HepG2 (cell line): ENCODE results near the gene PSD. TPM values are rescaled to one million over a fixed set of nuclear protein-coding genes. Genes with fewer than 3 reads are reported as not detected.

Experiments
- ATAC-seq: fragments of 200-7000 bp; cut with Tn5 transposase; 3 replicates; pipeline ENCODE4 v1.9.1; 2020; ENCODE audit warnings: mild to moderate bottlenecking, moderate library complexity
- BruUV-seq: library from RNA; stranded (reverse); fragments of 400-500 nt; replicated peaks from 2 replicates; lab custom pipeline; 2021; lab: Mats Ljungman, UMichigan
- CTCF ChIA-PET: fragments of 300-600 bp; formaldehyde crosslinking; extraction: SDS; loops from one replicate; lab custom pipeline; 2021; ENCODE audit warnings: low total read pairs, inconsistent platforms, low intra/inter-chr PET ratio; lab: Yijun Ruan, JAX
- POLR2A ChIA-PET: fragments of 350-600 bp; sonication (Branson Sonifier 250); formaldehyde crosslinking; loops from one replicate; lab custom pipeline; 2020; ENCODE audit warnings: antibody characterized with exemption, inconsistent platforms; lab: Yijun Ruan, JAX
- DNase-seq: peaks from one replicate; pipeline ENCODE4 v3.0.0-alpha.2; 2015; ENCODE audit warnings: low spot score
- FAIRE-seq: peaks from 3 replicates; lab custom pipeline; 2011; peaks lifted over from hg19 to GRCh38; lab: Jason Lieb, UNC
- H2AFZ ChIP-seq: one replicate; pipeline ENCODE4 v1.6.1; 2011; ENCODE audit warnings: low read length, inconsistent platforms
- H3K27ac ChIP-seq: fragments of 300-600 bp; 3 replicates; pipeline ENCODE4 v1.8.0; 2011; ENCODE audit warnings: mixed run types, mild to moderate bottlenecking, mixed read lengths, low read length, inconsistent platforms; ENCODE audit not compliant: insufficient read depth; ENCODE audit errors: extremely low read length
- H3K27me3 ChIP-seq, 2 experiments: fragments of 200-600 bp in 1 of 2; 2 replicates in 1 of 2; 3 replicates in 1 of 2; pipeline versions ENCODE4 v1.6.0 to v1.8.0; 2011; ENCODE audit warnings: low read length in 2 of 2, mild to moderate bottlenecking in 2 of 2, moderate library complexity in 2 of 2, inconsistent platforms in 1 of 2; ENCODE audit not compliant: insufficient read depth in 2 of 2, control insufficient read depth in 1 of 2
- H3K36me3 ChIP-seq, 2 experiments: fragments of 200-600 bp in 1 of 2; replicated peaks in 1 of 2; 2 replicates in 1 of 2; 3 replicates in 1 of 2; pipeline versions ENCODE4 v1.5.1 to v1.8.0; 2011; ENCODE audit warnings: low read length in 2 of 2, inconsistent platforms in 1 of 2; ENCODE audit not compliant: insufficient read depth in 2 of 2, control insufficient read depth in 1 of 2
- H3K4me1 ChIP-seq: 2 replicates; pipeline ENCODE4 v1.5.1; 2012; ENCODE audit warnings: low read length, inconsistent platforms; ENCODE audit not compliant: insufficient read depth
- H3K4me2 ChIP-seq: 2 replicates; pipeline ENCODE4 v1.6.0; 2011; ENCODE audit warnings: low read depth, low read length, inconsistent platforms
- H3K4me3 ChIP-seq, 3 experiments: fragments of 200-600 bp in 1 of 3; sonication (generic), shearing (Covaris generic) in 1 of 3; replicated peaks in 1 of 3; 2 replicates each; pipeline ENCODE4 v1.5.1; 2011 to 2016; ENCODE audit warnings: low read length in 3 of 3, inconsistent platforms in 2 of 3, low read depth in 2 of 3, mild to moderate bottlenecking in 2 of 3, control low read depth in 1 of 3, mixed read lengths in 1 of 3; ENCODE audit not compliant: insufficient read depth in 1 of 3
- H3K79me2 ChIP-seq: one replicate; pipeline ENCODE4 v1.6.1; 2011; ENCODE audit warnings: low read length, inconsistent platforms; ENCODE audit not compliant: insufficient read depth
- H3K9ac ChIP-seq: 2 replicates; pipeline ENCODE4 v1.6.0; 2011; ENCODE audit warnings: mild to moderate bottlenecking, low read depth, low read length, inconsistent platforms; ENCODE audit not compliant: insufficient read depth
- H3K9me3 ChIP-seq: 2 replicates; pipeline ENCODE4 v1.5.1; 2012; ENCODE audit warnings: mild to moderate bottlenecking, low read length
- H4K20me1 ChIP-seq: 2 replicates; pipeline ENCODE4 v1.6.0; 2011; ENCODE audit warnings: inconsistent platforms, mild to moderate bottlenecking, low read length, moderate library complexity; ENCODE audit not compliant: insufficient read depth
- AGO2 ChIP-seq: fragments of 200-400 bp; formaldehyde crosslinking; optimal IDR thresholded peaks from 2 replicates; pipeline ENCODE3; 2017; ENCODE audit warnings: mild to moderate bottlenecking, low read depth, low read length, moderate library complexity
- ETV5 ChIP-seq: IDR thresholded peaks from 2 replicates; pipeline ENCODE4 v1.6.1; 2018; ENCODE audit warnings: missing biosample characterization, missing genetic modification reagents, inconsistent platforms, borderline replicate concordance
- KDM2A ChIP-seq: sonication (generic); formaldehyde crosslinking; IDR thresholded peaks from 2 replicates; pipeline ENCODE4 v1.4.0; 2020; ENCODE audit warnings: low read depth, missing genetic modification reagents, borderline replicate concordance
- MBD4 ChIP-seq: IDR thresholded peaks from 2 replicates; pipeline ENCODE4 v1.6.1; 2012; ENCODE audit warnings: low read length, inconsistent platforms, borderline replicate concordance
- SKIL ChIP-seq: sonication (generic); formaldehyde crosslinking; IDR thresholded peaks from 2 replicates; pipeline ENCODE4 v1.8.0; 2022; ENCODE audit warnings: missing genetic modification reagents, mild to moderate bottlenecking, moderate library complexity, borderline replicate concordance
- TMF1 ChIP-seq: sonication (generic); formaldehyde crosslinking; IDR thresholded peaks from 2 replicates; pipeline ENCODE4 v1.8.1; 2022; ENCODE audit warnings: low read depth, missing genetic modification reagents
- ZBTB46 ChIP-seq: sonication (generic); formaldehyde crosslinking; IDR thresholded peaks from 2 replicates; pipeline ENCODE4 v1.4.0; 2020; ENCODE audit warnings: mild to moderate bottlenecking, missing genetic modification reagents, borderline replicate concordance
- ZNF333 ChIP-seq: sonication (generic); formaldehyde crosslinking; IDR thresholded peaks from 2 replicates; pipeline ENCODE4 v1.4.0; 2020; ENCODE audit warnings: mild to moderate bottlenecking, missing genetic modification reagents, borderline replicate concordance
- ZZZ3 ChIP-seq: sonication (generic); formaldehyde crosslinking; IDR thresholded peaks from 2 replicates; pipeline ENCODE4 v1.4.0; 2020; ENCODE audit warnings: missing genetic modification reagents, mild to moderate bottlenecking, borderline replicate concordance
- WGBS: methylation state at CpG from one replicate; pipeline ENCODE4 v1.1.6; 2017; ENCODE audit warnings: low lambda C conversion rate; 5-methylcytosine and 5-hydroxymethylcytosine counted together
- in situ Hi-C: cut with HindIII; loops from 2 replicates; pipeline ENCODE4 v1.10.0; 2017; ENCODE audit warnings: low pct_unique_long_range_greater_than_20kb; ENCODE audit not compliant: extremely low pct_ligation_motif_present
- intact Hi-C: fragments of 100-400 bp; cut with micrococcal nuclease; formaldehyde crosslinking; loops from one replicate; pipeline ENCODE4 v1.10.0; 2022; ENCODE audit not compliant: unreplicated experiment
- polyA plus RNA-seq, 8 experiments: library from polyadenylated mRNA; depleted of rRNA in 3 of 8; stranded (reverse) in 7 of 8; unstranded in 1 of 8; fragments of >200 nt; fragmentation: Illumina TruSeq in 4 of 8; extraction: Trizol in 4 of 8; gene quantifications; 2 replicates each; pipeline versions ENCODE4 v1.2.1 to v1.2.3, GENCODE V29; 2011 to 2016; ENCODE audit warnings: low read depth in 4 of 8, missing spikeins in 1 of 8, mixed read lengths in 1 of 8; ENCODE audit not compliant: insufficient read depth in 1 of 8
- total RNA-seq, 5 experiments: library from RNA; depleted of rRNA; stranded (reverse); fragments of >200 nt; fragmentation: Illumina TruSeq; extraction: Trizol; gene quantifications; 2 replicates each; pipeline ENCODE4 v1.2.3, GENCODE V29; 2016; ENCODE audit warnings: low read depth in 1 of 5

The PSD gene
- total and polyA plus RNA-seq, 2 of the 13 experiments (the other 11 are each of a cell fraction or from before 2014, with no cell fraction given), result 0.35 to 0.58 TPM

- POLR2A ChIA-PET, result interaction anchor here (2.2 kb wide), 1 partner anchor 9 kb away, joined by 7 read pairs; the partner anchor contains the start of gene NFKB2
- TF ChIP-seq ZZZ3 (CRISPR knock-in tag), result no peak
- TF ChIP-seq AGO2, result peak; percentile 52
- TF ChIP-seq KDM2A (CRISPR knock-in tag), result no peak
- TF ChIP-seq SKIL, result no peak
- 0 out of 2 replicates have a peak, but pooled peaks have one; percentile 31 for TF ChIP-seq ZNF333 (CRISPR knock-in tag)
- TF ChIP-seq TMF1 (CRISPR knock-in tag), result no peak
- no peak for TF ChIP-seq ZBTB46 (CRISPR knock-in tag)
- TF ChIP-seq ETV5 (CRISPR knock-in tag), result no peak
- no peak for TF ChIP-seq MBD4
- H3K27me3 ChIP-seq, result peaks cover 13 to 34% of the 10 kb centered on the region in 2 experiments
- no peak for DNase-seq
- H3K4me1 ChIP-seq, result peaks cover 23% of the 10 kb centered on the region
- H3K79me2 ChIP-seq, result no peaks in the 10 kb centered on the region
- H3K4me2 ChIP-seq, result no peak overlapping the region
- H3K9me3 ChIP-seq, result no peaks in the 10 kb centered on the region
- H3K9ac ChIP-seq, result no peak overlapping the region
- no TSS peak for BruUV-seq
- H4K20me1 ChIP-seq, result 0 out of 2 replicates have a peak, but pooled peaks cover 4% of the 10 kb centered on the region
- WGBS, result 65% methylated on average over 10 of the region's 19 CpGs
- H2AFZ ChIP-seq, result no peak overlapping the region
- H3K27ac ChIP-seq, result no peak overlapping the region
- intact Hi-C loops, result no loop called here
- no peak for FAIRE-seq
- in situ Hi-C loops, result loop anchor here (10.0 kb wide), 1 partner anchor 70 kb away; no protein-coding TSS in a partner anchor
- CTCF ChIA-PET, result no interaction called here
- no peak overlapping the region for H3K4me3 ChIP-seq
- H3K36me3 ChIP-seq, result peaks cover 0 to 4% of the 10 kb centered on the region in 2 experiments; a peak in 1 of 5 replicates
- ATAC-seq, result no peak
Measured at GRCh38 chr10:102405108-102405571, 13.4 kb downstream of the PSD start.
